ENCODE measurements around the gene EPS8L2. TPM values are rescaled to one million over a fixed set of nuclear protein-coding genes. Genes with fewer than 3 reads are reported as not detected.

The EPS8L2 gene
- total RNA-seq, 2 donors from 2014 or later = 126 to 153 TPM

DNA sequence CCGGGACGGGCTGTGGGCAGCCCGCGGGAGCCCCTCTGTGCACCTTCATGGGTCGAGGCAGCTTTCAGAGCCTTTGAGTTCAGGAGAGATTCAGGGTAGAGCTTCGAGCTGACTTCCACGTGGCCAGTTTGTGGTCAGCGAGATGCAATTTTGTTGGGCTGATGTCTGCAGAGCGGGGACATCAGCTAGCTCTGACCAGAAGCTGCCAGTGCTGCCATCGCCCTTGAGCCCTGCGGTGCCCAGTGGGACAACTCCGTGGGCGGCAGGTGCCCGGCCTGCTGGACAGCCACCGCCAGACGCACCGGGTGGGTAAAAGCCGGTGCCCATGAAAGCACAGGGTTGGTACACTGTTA, 42.0 kb downstream of the EPS8L2 start:
- ATAC-seq (no peak), DNase-seq (no peak)
- Histone ChIP-seq H3K36me3 (replicated peaks in 1 of 2; ENCODE audit: insufficient read depth in 1 of 2, low read depth in 2 of 2) (no peaks in the 10 kb centered on the region), H3K4me1 (peaks cover 31% of the 10 kb centered on the region), H3K27me3 (no peaks in the 10 kb centered on the region), H3K4me3 (peak overlapping the region; percentile 53 to 91), H3K27ac (peak overlapping the region in 3 of 4 donors; percentile 90 to 95 (median 90)), H3K9me3 (no peaks in the 10 kb centered on the region)
- no peak for TF ChIP-seq POLR2A (IDR thresholded peaks at IDR 0.05)
- TF ChIP-seq, protein P1, sequence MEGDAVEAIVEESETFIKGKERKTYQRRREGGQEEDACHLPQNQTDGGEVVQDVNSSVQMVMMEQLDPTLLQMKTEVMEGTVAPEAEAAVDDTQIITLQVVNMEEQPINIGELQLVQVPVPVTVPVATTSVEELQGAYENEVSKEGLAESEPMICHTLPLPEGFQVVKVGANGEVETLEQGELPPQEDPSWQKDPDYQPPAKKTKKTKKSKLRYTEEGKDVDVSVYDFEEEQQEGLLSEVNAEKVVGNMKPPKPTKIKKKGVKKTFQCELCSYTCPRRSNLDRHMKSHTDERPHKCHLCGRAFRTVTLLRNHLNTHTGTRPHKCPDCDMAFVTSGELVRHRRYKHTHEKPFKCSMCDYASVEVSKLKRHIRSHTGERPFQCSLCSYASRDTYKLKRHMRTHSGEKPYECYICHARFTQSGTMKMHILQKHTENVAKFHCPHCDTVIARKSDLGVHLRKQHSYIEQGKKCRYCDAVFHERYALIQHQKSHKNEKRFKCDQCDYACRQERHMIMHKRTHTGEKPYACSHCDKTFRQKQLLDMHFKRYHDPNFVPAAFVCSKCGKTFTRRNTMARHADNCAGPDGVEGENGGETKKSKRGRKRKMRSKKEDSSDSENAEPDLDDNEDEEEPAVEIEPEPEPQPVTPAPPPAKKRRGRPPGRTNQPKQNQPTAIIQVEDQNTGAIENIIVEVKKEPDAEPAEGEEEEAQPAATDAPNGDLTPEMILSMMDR (IDR thresholded peaks at IDR 0.05) = no peak
- WGBS, 2 donors = 4 to 8% methylated on average over 13 to 16 of the region's 18 CpGs
- intact Hi-C loops (cut with DNase I) = no loop called here

DNA sequence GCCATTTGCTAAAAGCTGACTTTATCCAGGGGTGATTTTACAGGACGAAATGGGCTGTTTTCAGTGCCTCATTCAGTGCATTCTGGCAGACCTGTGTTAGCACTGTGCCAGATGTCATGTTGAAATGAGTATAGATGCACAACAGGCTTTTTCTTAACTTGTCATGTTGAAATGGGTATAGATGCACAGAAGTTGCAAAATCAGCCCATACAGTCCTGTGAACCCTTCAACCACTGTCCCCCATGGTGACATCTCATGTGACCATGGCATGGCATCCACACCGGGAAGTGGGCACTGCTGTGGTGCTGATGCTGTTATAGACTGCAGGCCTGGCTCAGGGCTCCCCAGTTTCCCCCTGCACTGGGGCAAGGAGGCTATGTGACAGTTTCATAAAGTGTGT, 43.7 kb downstream of the EPS8L2 start:
- TF ChIP-seq, protein P1 (IDR thresholded peaks at IDR 0.05) = no peak
- no peak for TF ChIP-seq POLR2A (IDR thresholded peaks at IDR 0.05)
- no peak for DNase-seq
- intact Hi-C loops (cut with DNase I) = no loop called here
- no peaks in the 10 kb centered on the region for H3K27me3 ChIP-seq
- 33 to 61% methylated on average over 2 of the region's 2 CpGs for WGBS, 2 donors
- H3K4me3 ChIP-seq = no peak overlapping the region
- no peak for ATAC-seq
- H3K36me3 ChIP-seq (replicated peaks in 1 of 2; ENCODE audit: insufficient read depth in 1 of 2, low read depth in 2 of 2) = no peaks in the 10 kb centered on the region
- peaks cover 31% of the 10 kb centered on the region for H3K4me1 ChIP-seq
- no peak overlapping the region for H3K27ac ChIP-seq
- no peaks in the 10 kb centered on the region for H3K9me3 ChIP-seq

DNA sequence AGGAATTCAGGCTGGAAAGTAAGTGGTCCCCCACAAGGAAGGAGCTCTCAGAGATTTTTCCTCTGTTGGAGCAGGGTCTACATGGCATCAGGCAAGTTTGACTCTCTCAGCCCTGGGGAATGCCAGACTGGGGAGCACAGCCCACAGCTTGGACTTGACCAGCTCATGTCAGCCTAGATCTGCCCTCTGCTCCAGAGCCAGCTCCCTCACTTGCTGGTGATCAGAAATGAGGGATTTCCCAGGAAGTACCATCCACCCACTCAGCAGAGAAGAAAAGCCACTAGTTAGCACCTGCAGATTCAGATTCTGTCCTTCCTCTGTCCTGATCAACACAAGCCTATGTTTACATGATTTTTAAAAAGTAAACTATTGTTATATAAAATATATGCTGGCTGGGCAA, 54.2 kb downstream of the EPS8L2 start:
- DNase-seq (no peak), ATAC-seq (no peak)
- H3K27ac ChIP-seq = no peak overlapping the region
- TF ChIP-seq, protein P1 (IDR thresholded peaks at IDR 0.05) = no peak
- TF ChIP-seq POLR2A (IDR thresholded peaks at IDR 0.05) = no peak
- no peaks in the 10 kb centered on the region for H3K27me3 ChIP-seq
- H3K4me1 ChIP-seq = peaks cover 7% of the 10 kb centered on the region
- H3K9me3 ChIP-seq = no peaks in the 10 kb centered on the region
- H3K36me3 ChIP-seq (replicated peaks in 1 of 2; ENCODE audit: insufficient read depth in 1 of 2, low read depth in 2 of 2) = peaks cover 0 to 25% of the 10 kb centered on the region in 2 donors
- intact Hi-C loops (cut with DNase I) = no loop called here
- no peak overlapping the region for H3K4me3 ChIP-seq

DNA sequence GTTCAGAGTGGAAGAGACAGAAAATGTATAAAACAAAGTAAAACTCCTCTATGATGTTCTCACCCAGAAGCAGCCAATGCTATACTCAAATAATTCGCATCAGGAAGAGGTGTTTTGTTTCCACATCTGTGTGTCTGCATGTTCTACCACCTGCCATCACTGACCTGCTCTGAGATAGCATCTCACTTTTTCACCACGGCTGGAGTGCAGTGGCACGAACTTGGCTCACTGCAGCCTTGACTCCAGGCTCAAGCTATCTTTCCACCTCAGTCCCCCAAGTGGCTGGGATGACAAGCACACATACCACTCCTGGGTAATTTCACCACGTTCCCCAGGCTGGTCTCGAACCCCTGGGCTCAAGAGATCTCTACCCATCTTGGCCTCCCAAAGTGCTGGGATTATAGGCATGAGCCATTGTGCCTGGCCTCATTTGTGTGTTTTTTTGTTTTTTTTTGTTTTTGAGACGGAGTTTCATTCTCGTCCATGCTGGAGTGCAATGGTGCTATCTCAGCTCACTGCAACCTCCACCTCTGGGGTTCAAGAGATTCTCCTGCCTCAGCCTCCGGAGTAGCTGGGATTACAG, 55.6 kb downstream of the EPS8L2 start:
- no peaks in the 10 kb centered on the region for H3K9me3 ChIP-seq
- no peak for TF ChIP-seq POLR2A (IDR thresholded peaks at IDR 0.05)
- TF ChIP-seq, protein P1 (IDR thresholded peaks at IDR 0.05) = no peak
- DNase-seq = no peak
- intact Hi-C loops (cut with DNase I) = no loop called here
- no peak for ATAC-seq
- peaks cover 7% of the 10 kb centered on the region for H3K4me1 ChIP-seq
- 86 to 92% methylated on average over 8 of the region's 8 CpGs for WGBS, 2 donors
- no peaks in the 10 kb centered on the region for H3K27me3 ChIP-seq
- H3K27ac ChIP-seq = no peak overlapping the region
- peaks cover 0 to 25% of the 10 kb centered on the region in 2 donors for H3K36me3 ChIP-seq (replicated peaks in 1 of 2; ENCODE audit: insufficient read depth in 1 of 2, low read depth in 2 of 2)
- no peak overlapping the region for H3K4me3 ChIP-seq

DNA sequence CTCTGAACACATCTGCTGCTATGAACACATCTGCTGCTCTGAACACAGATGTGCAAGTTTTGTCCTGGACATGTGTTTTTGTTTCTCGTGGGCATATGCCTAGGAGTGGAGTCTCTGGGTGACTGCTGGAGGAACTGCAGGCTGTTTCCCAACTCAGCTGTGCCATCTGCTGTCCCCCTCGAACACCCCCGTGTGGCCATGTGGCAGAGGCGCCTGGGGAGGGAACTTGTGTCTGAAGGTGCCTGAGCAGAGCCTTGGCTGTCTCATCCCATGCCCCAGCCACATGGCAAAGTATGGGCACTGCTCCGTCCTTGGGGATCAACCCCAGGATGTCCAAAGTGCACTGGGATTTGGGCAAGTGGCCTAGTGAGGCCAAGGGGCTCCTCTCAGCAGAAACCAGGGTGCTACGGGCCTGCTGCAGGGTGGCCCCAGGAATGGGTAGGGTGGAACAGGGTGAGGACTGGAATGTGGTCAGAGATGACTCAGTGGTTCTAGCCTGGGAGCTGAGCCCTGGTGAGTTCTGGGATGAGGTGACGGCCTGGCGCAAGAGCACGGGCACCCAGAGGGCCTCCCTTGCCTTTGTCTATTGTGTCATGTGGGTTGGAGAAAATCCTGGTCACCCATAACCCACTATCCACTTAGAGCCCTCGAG, 56.5 kb downstream of the EPS8L2 start:
- peak in 2 of 4 donors; percentile 35 to 42 for DNase-seq
- WGBS, 2 donors = 44 to 52% methylated on average over 8 to 10 of the region's 10 CpGs
- Histone ChIP-seq H3K27ac (peak overlapping the region in 1 of 4 donors; percentile 37), H3K9me3 (no peaks in the 10 kb centered on the region), H3K4me1 (peaks cover 7% of the 10 kb centered on the region), H3K27me3 (no peaks in the 10 kb centered on the region), H3K36me3 (replicated peaks in 1 of 2; ENCODE audit: insufficient read depth in 1 of 2, low read depth in 2 of 2) (peaks cover 0 to 27% of the 10 kb centered on the region in 2 donors), H3K4me3 (no peak overlapping the region)
- intact Hi-C loops (cut with DNase I) = no loop called here
- ATAC-seq = peak; percentile 46
- TF ChIP-seq, protein P1 (IDR thresholded peaks at IDR 0.05) = no peak
- TF ChIP-seq POLR2A (IDR thresholded peaks at IDR 0.05) = peak in 1 of 3 donors; percentile 11

Measured in body of pancreas (tissue), 4 donors.